DND-41 (cell line): Measurements from ENCODE around the gene GH2.
"Not testable (repeated sequence)": the region's sequence is repeated elsewhere in the genome, so short reads cannot be mapped to it uniquely, and the experiment has no call there.

Experiments used
- ATAC-seq: fragments of 200-7000 bp; cut with Tn5 transposase; 3 replicates; pipeline ENCODE4 v1.9.1; 2021; ENCODE audit warnings: low read depth; ENCODE audit not compliant: insufficient read depth
- DNase-seq: peaks from one replicate; pipeline ENCODE4 v3.0.0-alpha.2; 2020
- H2AFZ ChIP-seq: 2 replicates; pipeline ENCODE4 v1.6.0; 2012; ENCODE audit warnings: low read depth, low read length
- H3K27ac ChIP-seq: 2 replicates; pipeline ENCODE4 v1.5.1; 2012; ENCODE audit warnings: low read length, inconsistent platforms
- H3K27me3 ChIP-seq: fragments of 200-600 bp; sonication (generic); 2 replicates; pipeline ENCODE4 v1.6.0; 2012; ENCODE audit warnings: low read length, mild to moderate bottlenecking, inconsistent platforms; ENCODE audit not compliant: insufficient read depth, poor library complexity
- H3K36me3 ChIP-seq: 2 replicates; pipeline ENCODE4 v1.5.1; 2012; ENCODE audit warnings: low read length, inconsistent platforms; ENCODE audit not compliant: insufficient read depth
- H3K4me1 ChIP-seq: 2 replicates; pipeline ENCODE4 v1.5.1; 2012; ENCODE audit warnings: mild to moderate bottlenecking, low read length; ENCODE audit not compliant: insufficient read depth
- H3K4me2 ChIP-seq: 2 replicates; pipeline ENCODE4 v1.6.0; 2012; ENCODE audit warnings: mild to moderate bottlenecking, moderate library complexity, low read length, inconsistent platforms; ENCODE audit not compliant: insufficient read depth
- H3K4me3 ChIP-seq, 2 experiments: fragments of 200-600 bp in 1 of 2; shearing (Covaris generic) in 1 of 2; 2 replicates each; pipeline ENCODE4 v1.5.1; 2012 to 2016; ENCODE audit warnings: inconsistent platforms in 2 of 2, low read length in 2 of 2, mild to moderate bottlenecking in 2 of 2, low read depth in 1 of 2, moderate library complexity in 1 of 2
- H3K79me2 ChIP-seq: 2 replicates; pipeline ENCODE4 v1.6.0; 2012; ENCODE audit warnings: low read length, inconsistent platforms; ENCODE audit not compliant: insufficient read depth
- H3K9ac ChIP-seq: 2 replicates; pipeline ENCODE4 v1.6.0; 2012; ENCODE audit warnings: low read depth, mild to moderate bottlenecking, inconsistent platforms, low read length, moderate library complexity
- H3K9me3 ChIP-seq: 2 replicates; pipeline ENCODE4 v1.5.1; 2012; ENCODE audit warnings: low read length, moderate library complexity, mild to moderate bottlenecking, inconsistent platforms; ENCODE audit not compliant: insufficient read depth, severe bottlenecking
- H4K20me1 ChIP-seq: 2 replicates; pipeline ENCODE4 v1.6.0; 2012; ENCODE audit warnings: low read length; ENCODE audit not compliant: insufficient read depth
- EZH2 ChIP-seq: IDR thresholded peaks from 3 replicates; pipeline ENCODE4 v1.6.1; 2012; ENCODE audit warnings: borderline replicate concordance, low read depth, mild to moderate bottlenecking, moderate library complexity, low read length, inconsistent platforms; ENCODE audit not compliant: severe bottlenecking
- TF ChIP-seq, protein P1 (sequence below): IDR thresholded peaks from 2 replicates; pipeline ENCODE4 v1.5.1; 2012; ENCODE audit warnings: borderline replicate concordance, low read length, moderate library complexity, mild to moderate bottlenecking; ENCODE audit not compliant: poor library complexity, severe bottlenecking; ENCODE audit errors: extremely low read depth

The GH2 gene

GRCh38 chr17:63843910-63844677 is 37.6 kb downstream of the GH2 start:
- Histone ChIP-seq H3K4me2 (peak overlapping the region; percentile 73), H4K20me1 (peaks cover 26% of the 10 kb centered on the region), H3K4me1 (peaks cover 34% of the 10 kb centered on the region), H2AFZ (peak overlapping the region; percentile 91), H3K9me3 (no peaks in the 10 kb centered on the region), H3K79me2 (peaks cover 35% of the 10 kb centered on the region), H3K27ac (peak overlapping the region; percentile 96), H3K9ac (peak overlapping the region; percentile 71), H3K27me3 (no peaks in the 10 kb centered on the region), H3K36me3 (peaks cover 12% of the 10 kb centered on the region; the same call in 1 of the 2 replicates), H3K4me3 (peak overlapping the region; percentile 68 to 81; a peak in 3 of 4 replicates)
- ATAC-seq (no peak), DNase-seq (no peak)
- no peak for TF ChIP-seq EZH2
- TF ChIP-seq, protein P1, sequence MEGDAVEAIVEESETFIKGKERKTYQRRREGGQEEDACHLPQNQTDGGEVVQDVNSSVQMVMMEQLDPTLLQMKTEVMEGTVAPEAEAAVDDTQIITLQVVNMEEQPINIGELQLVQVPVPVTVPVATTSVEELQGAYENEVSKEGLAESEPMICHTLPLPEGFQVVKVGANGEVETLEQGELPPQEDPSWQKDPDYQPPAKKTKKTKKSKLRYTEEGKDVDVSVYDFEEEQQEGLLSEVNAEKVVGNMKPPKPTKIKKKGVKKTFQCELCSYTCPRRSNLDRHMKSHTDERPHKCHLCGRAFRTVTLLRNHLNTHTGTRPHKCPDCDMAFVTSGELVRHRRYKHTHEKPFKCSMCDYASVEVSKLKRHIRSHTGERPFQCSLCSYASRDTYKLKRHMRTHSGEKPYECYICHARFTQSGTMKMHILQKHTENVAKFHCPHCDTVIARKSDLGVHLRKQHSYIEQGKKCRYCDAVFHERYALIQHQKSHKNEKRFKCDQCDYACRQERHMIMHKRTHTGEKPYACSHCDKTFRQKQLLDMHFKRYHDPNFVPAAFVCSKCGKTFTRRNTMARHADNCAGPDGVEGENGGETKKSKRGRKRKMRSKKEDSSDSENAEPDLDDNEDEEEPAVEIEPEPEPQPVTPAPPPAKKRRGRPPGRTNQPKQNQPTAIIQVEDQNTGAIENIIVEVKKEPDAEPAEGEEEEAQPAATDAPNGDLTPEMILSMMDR: no peak

DNA sequence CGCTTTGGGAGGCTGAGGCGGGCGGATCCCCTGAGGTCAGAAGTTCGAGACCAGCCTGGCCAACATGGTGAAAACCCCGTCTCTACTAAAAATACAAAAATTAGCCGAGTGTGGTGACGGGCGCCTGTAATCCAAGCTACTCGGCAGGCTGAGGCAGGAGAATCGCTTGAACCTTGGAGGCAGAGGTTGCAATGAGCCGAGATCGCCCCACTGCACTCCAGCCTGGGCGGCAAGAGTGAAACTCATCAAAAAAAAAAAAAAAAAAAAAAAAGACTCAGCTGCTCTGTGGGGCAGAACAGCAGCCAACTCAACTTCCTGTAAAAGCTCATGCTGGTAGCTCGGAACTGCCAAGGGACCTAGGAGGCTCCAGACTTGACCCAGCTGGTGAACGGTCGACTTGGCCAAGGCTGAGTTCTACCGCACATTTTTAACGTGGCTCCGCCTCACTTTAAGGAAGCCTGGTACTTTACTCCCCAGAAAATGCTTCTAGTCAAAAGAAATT is 38.3 kb downstream of the GH2 start:
- Histone ChIP-seq H3K4me3 (peak overlapping the region; percentile 68 to 81; a peak in 3 of 4 replicates), H3K79me2 (peaks cover 42% of the 10 kb centered on the region), H3K36me3 (peaks cover 12% of the 10 kb centered on the region; the same call in 1 of the 2 replicates), H2AFZ (peak overlapping the region; percentile 91), H3K9ac (peak overlapping the region; percentile 71), H3K4me2 (peak overlapping the region; percentile 73), H3K4me1 (peaks cover 36% of the 10 kb centered on the region), H3K27ac (peak overlapping the region; percentile 96), H4K20me1 (peaks cover 33% of the 10 kb centered on the region)
- DNase-seq: peak; percentile 61
- not testable (repeated sequence) for H3K9me3 ChIP-seq, H3K27me3 ChIP-seq
- ATAC-seq: peak; percentile 4; the same call in 1 of the 3 replicates

- Histone ChIP-seq H3K4me2 (peak within 1 kb of the TSS; percentile 99), H4K20me1 (peaks cover 39% of the 10 kb centered on the region), H3K36me3 (peaks cover 18% of the 10 kb centered on the region), H3K9me3 (no peaks in the 10 kb centered on the region), H3K27ac (peak within 1 kb of the TSS; percentile 96), H3K79me2 (peaks cover 49% of the 10 kb centered on the region), H3K27me3 (no peaks in the 10 kb centered on the region), H3K9ac (peak within 1 kb of the TSS; percentile 94), H3K4me3 (peak within 1 kb of the TSS; percentile 81 to 98), H2AFZ (peak within 1 kb of the TSS; percentile 91), H3K4me1 (peaks cover 36% of the 10 kb centered on the region)
- ATAC-seq (peak; percentile 88), DNase-seq (peak; percentile 99)
- TF ChIP-seq, protein P1: no peak
- no peak for TF ChIP-seq EZH2
These were observed 39.0 kb downstream of the GH2 start, which contains the start of gene SMARCD2 for GRCh38 chr17:63842540-63843386. SMARCD2 (minus strand) TSS chr17:63842685; CDS start chr17:63842674, 11 bp downstream.
